ENCODE results near the gene TENM3. TPM values are rescaled to one million over a fixed set of nuclear protein-coding genes. Genes with fewer than 3 reads are reported as not detected.

The TENM3 gene
- total and polyA plus RNA-seq, 2 of the 8 experiments (the other 6 are each of a cell fraction or from before 2014, with no cell fraction given) = 36.9 to 69.3 TPM

- no peak overlapping the region for H4K91ac ChIP-seq (replicated peaks; ENCODE audit: insufficient read length, low read length)
- no peak overlapping the region for H3K4me2 ChIP-seq (ENCODE audit: insufficient read depth in 1 of 2, low read depth in 2 of 2, low read length in 2 of 2)
- no peak overlapping the region for H2BK15ac ChIP-seq (ENCODE audit: low read length)
- H3K27ac ChIP-seq (ENCODE audit: low read depth, low read length) = no peak overlapping the region
- H3K23ac ChIP-seq (ENCODE audit: insufficient read length) = no peak overlapping the region
- peaks cover 0 to 5% (median 0%) of the 10 kb centered on the region in 4 experiments; a peak in 4 of 7 replicates for H3K4me1 ChIP-seq (replicated peaks in 1 of 4; ENCODE audit: control insufficient read depth in 3 of 4, insufficient read depth in 4 of 4, low read length in 3 of 4)
- H3K18ac ChIP-seq (ENCODE audit: extremely low read depth, low read length) = no peak overlapping the region
- no peak overlapping the region for H4K8ac ChIP-seq (ENCODE audit: extremely low read depth, insufficient read depth, low read length)
- H2BK120ac ChIP-seq (replicated peaks; ENCODE audit: low read depth, low read length) = no peak overlapping the region
- H3K9ac ChIP-seq (replicated peaks in 1 of 4; ENCODE audit: extremely low read depth in 1 of 4, low read depth in 3 of 4, low read length in 3 of 4) = no peak overlapping the region
- H4K5ac ChIP-seq (ENCODE audit: insufficient read length, low read depth, low read length) = no peak overlapping the region
- no peak overlapping the region for H2AK5ac ChIP-seq (ENCODE audit: low read depth, low read length)
- peaks cover 8% of the 10 kb centered on the region; the same call in 1 of the 2 replicates for H3K23me2 ChIP-seq (ENCODE audit: low read depth, low read length)
- no peak overlapping the region for H2BK12ac ChIP-seq (ENCODE audit: low read depth, low read length)
- ChIA-PET CTCF (ENCODE audit: partially characterized antibody) (no interaction called here), POLR2A (ENCODE audit: partially characterized antibody) (no interaction called here)
- H3K36me3 ChIP-seq (ENCODE audit: control insufficient read depth in 2 of 4, insufficient read depth in 4 of 4, low read length in 3 of 4) = peaks cover 0 to 24% (median 5%) of the 10 kb centered on the region in 4 experiments; a peak in 5 of 8 replicates
- H3K56ac ChIP-seq (replicated peaks; ENCODE audit: insufficient read length, low read depth, low read length) = no peak overlapping the region
- H3K79me1 ChIP-seq (ENCODE audit: low read depth, low read length) = no peaks in the 10 kb centered on the region
- H2BK5ac ChIP-seq (ENCODE audit: low read depth, low read length) = no peak overlapping the region
- H4K20me1 ChIP-seq (replicated peaks in 1 of 2; ENCODE audit: control insufficient read depth in 1 of 2, insufficient read depth in 2 of 2, low read length in 2 of 2) = peaks cover 0 to 3% of the 10 kb centered on the region in 2 experiments
- DNase-seq (ENCODE audit: low read depth in 1 of 2, low spot score in 2 of 2) (no peak), FAIRE-seq (no peak)
- H3K14ac ChIP-seq (ENCODE audit: insufficient read length) = no peak overlapping the region
- TF ChIP-seq RXRA (IDR thresholded peaks at IDR 0.05; ENCODE audit: insufficient read depth, low read depth, low read length) (no peak), BRCA1 (IDR thresholded peaks at IDR 0.05; ENCODE audit: low read depth, low read length) (no peak), RAD21 (IDR thresholded peaks at IDR 0.05 in 1 of 2, conservative IDR thresholded peaks at IDR 0.05 in 1 of 2; ENCODE audit: low read depth in 2 of 2, low read length in 2 of 2) (no peak)
- no peak overlapping the region for H3K4ac ChIP-seq (replicated peaks; ENCODE audit: insufficient read length, low read depth, low read length)
- no peak overlapping the region for H2AFZ ChIP-seq (ENCODE audit: low read length)
- no peak overlapping the region for H3K4me3 ChIP-seq (ENCODE audit: extremely low read depth in 1 of 4, insufficient read depth in 2 of 4, low read depth in 3 of 4, low read length in 4 of 4)
- no peak overlapping the region for H2BK20ac ChIP-seq (ENCODE audit: low read length)
- no peaks in the 10 kb centered on the region; a peak in 1 of 4 replicates for H3K9me3 ChIP-seq (ENCODE audit: insufficient read depth in 2 of 2, low read depth in 1 of 2, low read length in 1 of 2)
- no peaks in the 10 kb centered on the region for H3K79me2 ChIP-seq (ENCODE audit: control insufficient read depth in 1 of 2, insufficient read depth in 2 of 2, low read length in 2 of 2)
- peaks cover 0 to 9% (median 1%) of the 10 kb centered on the region in 4 experiments; a peak in 4 of 7 replicates for H3K27me3 ChIP-seq (replicated peaks in 1 of 4; ENCODE audit: control insufficient read depth in 3 of 4, extremely low read depth in 1 of 4, insufficient read depth in 3 of 4, low read length in 3 of 4)
Measured at GRCh38 chr4:182802621-182803020, 559.4 kb downstream of the TENM3 start.
